CD14-positive monocyte (primary cell): ENCODE measurements around the gene KDM6B. TPM values are rescaled to one million over a fixed set of nuclear protein-coding genes. Genes with fewer than 3 reads are reported as not detected.

Experiments
- DNase-seq, 3 donors: peaks; one replicate each; pipeline ENCODE4 v3.0.0-alpha.2; 2011 to 2022
- H2AFZ ChIP-seq: 2 replicates; pipeline ENCODE4 v1.6.0; 2012; ENCODE audit warnings: mild to moderate bottlenecking, low read depth, low read length, inconsistent platforms; ENCODE audit not compliant: insufficient read depth, poor library complexity, severe bottlenecking
- H3K27ac ChIP-seq, 2 donors: 1 replicate in 1 of 2; 2 replicates in 1 of 2; pipeline ENCODE4 v1.5.1; 2012 to 2013; ENCODE audit warnings: low read length in 2 of 2, control low read depth in 1 of 2, inconsistent platforms in 1 of 2, low read depth in 1 of 2, mild to moderate bottlenecking in 1 of 2
- H3K27me3 ChIP-seq, 2 donors: one replicate each; pipeline versions ENCODE4 v1.6.0 to v1.6.1; 2011 to 2013; ENCODE audit warnings: low read length in 2 of 2; ENCODE audit not compliant: control insufficient read depth in 2 of 2, insufficient read depth in 2 of 2
- H3K36me3 ChIP-seq, 2 donors: replicated peaks in 1 of 2; 1 replicate in 1 of 2; 2 replicates in 1 of 2; pipeline versions ENCODE4 v1.5.1 to v1.6.1; 2012 to 2013; ENCODE audit warnings: low read length in 2 of 2, control low read depth in 1 of 2, inconsistent platforms in 1 of 2, mild to moderate bottlenecking in 1 of 2; ENCODE audit not compliant: insufficient read depth in 2 of 2, control insufficient read depth in 1 of 2
- H3K4me1 ChIP-seq, 2 donors: 1 replicate in 1 of 2; 2 replicates in 1 of 2; pipeline versions ENCODE4 v1.5.1 to v1.6.1; 2012 to 2013; ENCODE audit warnings: low read length in 2 of 2, control low read depth in 1 of 2, inconsistent platforms in 1 of 2, mild to moderate bottlenecking in 1 of 2, moderate library complexity in 1 of 2; ENCODE audit not compliant: insufficient read depth in 2 of 2, control insufficient read depth in 1 of 2
- H3K4me2 ChIP-seq: replicated peaks from 2 replicates; pipeline ENCODE3; 2012; ENCODE audit warnings: low read length, moderate library complexity, mild to moderate bottlenecking; ENCODE audit not compliant: poor library complexity, severe bottlenecking; ENCODE audit errors: extremely low read depth
- H3K4me3 ChIP-seq, 3 experiments: fragments of 200-600 bp in 1 of 3; sonication (generic) in 1 of 3; replicated peaks in 1 of 3; 1 replicate in 2 of 3; 2 replicates in 1 of 3; pipeline ENCODE4 v1.5.1; 2011 to 2013; ENCODE audit warnings: low read length in 3 of 3, mild to moderate bottlenecking in 3 of 3, control low read depth in 2 of 3, low read depth in 2 of 3, inconsistent platforms in 1 of 3, moderate library complexity in 1 of 3
- H3K79me2 ChIP-seq: 2 replicates; pipeline ENCODE4 v1.6.0; 2012; ENCODE audit warnings: mild to moderate bottlenecking, control low read depth, inconsistent platforms, low read length, moderate library complexity; ENCODE audit not compliant: insufficient read depth
- H3K9ac ChIP-seq: 2 replicates; pipeline ENCODE4 v1.6.0; 2017; ENCODE audit warnings: low read length, mild to moderate bottlenecking; ENCODE audit not compliant: insufficient read depth, poor library complexity, severe bottlenecking
- H3K9me3 ChIP-seq, 2 donors: replicated peaks in 1 of 2; 1 replicate in 1 of 2; 2 replicates in 1 of 2; pipeline versions ENCODE4 v1.5.1 to v1.6.1; 2012 to 2013; ENCODE audit warnings: low read length in 2 of 2, control low read depth in 1 of 2; ENCODE audit not compliant: control insufficient read depth in 1 of 2, insufficient read depth in 1 of 2
- H4K20me1 ChIP-seq: 2 replicates; pipeline ENCODE4 v1.6.0; 2012; ENCODE audit warnings: mild to moderate bottlenecking, low read length, control low read depth, moderate library complexity; ENCODE audit not compliant: insufficient read depth
- H3K27ac Mint-ChIP-seq, 7 donors: one replicate each; pipeline ENCODE4 v1.8.0; 2020; ENCODE audit warnings: mild to moderate bottlenecking in 7 of 7, mixed read lengths in 7 of 7, moderate library complexity in 6 of 7, inconsistent platforms in 2 of 7
- H3K27me3 Mint-ChIP-seq, 3 donors: one replicate each; pipeline ENCODE4 v1.8.0; 2021 to 2022; ENCODE audit warnings: low read depth in 3 of 3, mild to moderate bottlenecking in 3 of 3, mixed read lengths in 3 of 3, moderate library complexity in 3 of 3, inconsistent platforms in 1 of 3
- H3K36me3 Mint-ChIP-seq, 2 donors: one replicate each; pipeline ENCODE4 v1.8.0; 2020; ENCODE audit warnings: mixed read lengths in 2 of 2, inconsistent platforms in 1 of 2, mild to moderate bottlenecking in 1 of 2
- H3K4me1 Mint-ChIP-seq: one replicate; pipeline ENCODE4 v1.8.0; 2020; ENCODE audit warnings: mild to moderate bottlenecking, mixed read lengths
- H3K4me3 Mint-ChIP-seq, 2 donors: one replicate each; pipeline ENCODE4 v1.8.0; 2020; ENCODE audit warnings: mild to moderate bottlenecking in 2 of 2, mixed read lengths in 2 of 2, moderate library complexity in 1 of 2
- H3K9me3 Mint-ChIP-seq, 7 donors: one replicate each; pipeline ENCODE4 v1.8.0; 2020 to 2022; ENCODE audit warnings: mixed read lengths in 7 of 7, mild to moderate bottlenecking in 6 of 7, moderate library complexity in 6 of 7, inconsistent platforms in 2 of 7
- WGBS: methylation state at CpG from one replicate; pipeline ENCODE4 v1.1.5; 2013; ENCODE audit warnings: missing lambda C conversion rate; ENCODE audit not compliant: insufficient coverage; 5-methylcytosine and 5-hydroxymethylcytosine counted together
- intact Hi-C, 2 donors: fragments of 100-400 bp; cut with micrococcal nuclease; formaldehyde crosslinking; loops; one replicate each; pipeline versions ENCODE4 v1.15.0 to v1.15.1; 2023
- polyA plus RNA-seq, 3 donors: library from polyadenylated mRNA; depleted of rRNA in 1 of 3; unstranded in 2 of 3; stranded (reverse) in 1 of 3; fragments of 300-500 nt in 2 of 3; fragments of >200 nt in 1 of 3; fragmentation: Illumina TruSeq in 2 of 3; gene quantifications; 1 replicate in 2 of 3; 2 replicates in 1 of 3; pipeline ENCODE4 v1.2.3, GENCODE V29; 2012 to 2021
- TF ChIP-seq, protein P1 (sequence below): fragments of 200-600 bp; IDR thresholded peaks from one replicate; pipeline ENCODE4 v1.8.0; 2022; ENCODE audit warnings: antibody characterized with exemption, mild to moderate bottlenecking

The KDM6B gene
- polyA plus RNA-seq, 3 donors, result 0.37 to 25.5 (median 0.44) TPM

GRCh38 chr17:7836596-7837407 is 2.8 kb downstream of the KDM6B start:
- TF ChIP-seq, protein P1, sequence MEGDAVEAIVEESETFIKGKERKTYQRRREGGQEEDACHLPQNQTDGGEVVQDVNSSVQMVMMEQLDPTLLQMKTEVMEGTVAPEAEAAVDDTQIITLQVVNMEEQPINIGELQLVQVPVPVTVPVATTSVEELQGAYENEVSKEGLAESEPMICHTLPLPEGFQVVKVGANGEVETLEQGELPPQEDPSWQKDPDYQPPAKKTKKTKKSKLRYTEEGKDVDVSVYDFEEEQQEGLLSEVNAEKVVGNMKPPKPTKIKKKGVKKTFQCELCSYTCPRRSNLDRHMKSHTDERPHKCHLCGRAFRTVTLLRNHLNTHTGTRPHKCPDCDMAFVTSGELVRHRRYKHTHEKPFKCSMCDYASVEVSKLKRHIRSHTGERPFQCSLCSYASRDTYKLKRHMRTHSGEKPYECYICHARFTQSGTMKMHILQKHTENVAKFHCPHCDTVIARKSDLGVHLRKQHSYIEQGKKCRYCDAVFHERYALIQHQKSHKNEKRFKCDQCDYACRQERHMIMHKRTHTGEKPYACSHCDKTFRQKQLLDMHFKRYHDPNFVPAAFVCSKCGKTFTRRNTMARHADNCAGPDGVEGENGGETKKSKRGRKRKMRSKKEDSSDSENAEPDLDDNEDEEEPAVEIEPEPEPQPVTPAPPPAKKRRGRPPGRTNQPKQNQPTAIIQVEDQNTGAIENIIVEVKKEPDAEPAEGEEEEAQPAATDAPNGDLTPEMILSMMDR, result no peak
- intact Hi-C loops, result loop anchor here in 1 of 2 donors (10.0 kb wide), 1 partner anchor 318 kb away; the partner anchor contains the start of gene PER1
- H4K20me1 ChIP-seq, result peaks cover 4% of the 10 kb centered on the region
- peak overlapping the region; percentile 93 to 98 for H3K27ac ChIP-seq
- H3K4me3 Mint-ChIP-seq, result peak overlapping the region; percentile 94 to 95
- peak overlapping the region; percentile 91 for H3K9ac ChIP-seq
- H3K9me3 ChIP-seq, result no peaks in the 10 kb centered on the region
- H3K4me3 ChIP-seq, result peak overlapping the region; percentile 71 to 92 (median 72)
- H3K27me3 ChIP-seq, result no peaks in the 10 kb centered on the region
- peak overlapping the region; percentile 95 for H3K4me2 ChIP-seq
- no peak overlapping the region for H2AFZ ChIP-seq
- peak; percentile 91 to 98 (median 93) for DNase-seq
- H3K4me1 Mint-ChIP-seq, result peaks cover 61% of the 10 kb centered on the region
- peaks cover 0 to 3% of the 10 kb centered on the region in 2 donors for H3K36me3 ChIP-seq
- H3K27ac Mint-ChIP-seq, result peak overlapping the region; percentile 91 to 100 (median 98)
- H3K36me3 Mint-ChIP-seq, result peaks cover 17 to 24% of the 10 kb centered on the region in 2 donors
- H3K79me2 ChIP-seq, result peaks cover 42% of the 10 kb centered on the region
- H3K9me3 Mint-ChIP-seq, result peaks cover 0 to 2% (median 0%) of the 10 kb centered on the region in 7 donors
- H3K27me3 Mint-ChIP-seq, result peaks cover 11 to 16% (median 12%) of the 10 kb centered on the region in 3 donors
- 0% methylated on average over 5 of the region's 19 CpGs for WGBS
- H3K4me1 ChIP-seq, result peaks cover 69 to 78% of the 10 kb centered on the region in 2 donors

DNA sequence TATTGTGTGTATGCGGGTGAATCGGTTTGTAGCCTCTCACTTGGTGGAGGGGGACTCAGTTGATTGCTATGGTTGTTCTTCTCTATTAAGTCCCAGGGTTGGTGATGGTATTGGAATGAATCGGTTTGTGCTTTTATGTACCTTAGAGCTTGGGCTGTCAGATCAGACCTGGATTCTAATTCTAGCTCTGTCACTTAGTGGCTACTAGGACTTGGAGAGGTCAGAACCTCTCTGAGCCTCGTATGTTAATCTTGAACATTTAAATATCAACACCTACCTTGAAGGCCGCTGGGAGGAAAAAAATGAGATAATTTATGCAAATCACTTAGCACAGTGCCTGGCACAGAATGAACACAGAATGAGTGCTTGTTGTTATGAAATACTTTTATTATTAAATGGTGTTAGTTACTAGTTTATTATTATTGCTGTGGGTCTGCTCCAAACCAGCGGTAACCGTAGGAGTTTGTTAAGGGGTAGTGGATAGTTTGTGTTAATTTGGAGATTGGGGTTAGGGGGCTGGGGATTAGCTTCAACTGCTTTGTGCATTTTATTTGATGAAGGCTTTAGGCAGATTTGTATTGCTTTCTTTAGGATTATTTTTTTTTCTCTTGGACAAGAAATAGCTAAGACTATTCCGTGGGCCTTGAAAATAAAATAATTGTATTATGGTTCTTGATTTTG is 3.5 kb downstream of the KDM6B start:
- H3K4me3 ChIP-seq, result peak overlapping the region; percentile 29 to 92 (median 72)
- H2AFZ ChIP-seq, result no peak overlapping the region
- peaks cover 0 to 3% of the 10 kb centered on the region in 2 donors for H3K36me3 ChIP-seq
- H3K4me1 Mint-ChIP-seq, result peaks cover 61% of the 10 kb centered on the region
- peaks cover 69 to 78% of the 10 kb centered on the region in 2 donors for H3K4me1 ChIP-seq
- peak overlapping the region; percentile 95 for H3K4me2 ChIP-seq
- H3K4me3 Mint-ChIP-seq, result peak overlapping the region; percentile 94 to 95
- WGBS, result 21% methylated on average over 6 of the region's 8 CpGs
- DNase-seq, result peak in 1 of 3 donors; percentile 17
- H3K27ac Mint-ChIP-seq, result peak overlapping the region; percentile 91 to 100 (median 98)
- TF ChIP-seq, protein P1, result no peak
- peaks cover 17 to 24% of the 10 kb centered on the region in 2 donors for H3K36me3 Mint-ChIP-seq
- H3K79me2 ChIP-seq, result peaks cover 49% of the 10 kb centered on the region
- peaks cover 4% of the 10 kb centered on the region for H4K20me1 ChIP-seq
- H3K27me3 Mint-ChIP-seq, result peaks cover 7 to 12% (median 8%) of the 10 kb centered on the region in 3 donors
- H3K27me3 ChIP-seq, result no peaks in the 10 kb centered on the region
- H3K9me3 ChIP-seq, result no peaks in the 10 kb centered on the region
- peaks cover 0 to 2% (median 0%) of the 10 kb centered on the region in 7 donors for H3K9me3 Mint-ChIP-seq
- peak overlapping the region; percentile 91 for H3K9ac ChIP-seq
- peak overlapping the region; percentile 93 to 98 for H3K27ac ChIP-seq
- intact Hi-C loops, result loop anchor here in 1 of 2 donors (10.0 kb wide), 1 partner anchor 317 kb away; the partner anchor contains the start of gene PER1
